H9 (cell line): ENCODE measurements around the gene SPACA5. TPM values are rescaled to one million over a fixed set of nuclear protein-coding genes. Genes with fewer than 3 reads are reported as not detected.
"Not testable (repeated sequence)": the region's sequence is repeated elsewhere in the genome, so short reads cannot be mapped to it uniquely, and the experiment has no call there.

Experiments used
- DNase-seq: peaks from one replicate; pipeline ENCODE4 v3.0.0-alpha.2; 2017
- H2AFZ ChIP-seq: one replicate; pipeline ENCODE4 v1.6.1; 2013; ENCODE audit warnings: mild to moderate bottlenecking, low read length, control low read depth, moderate library complexity
- H2AK5ac ChIP-seq: 2 replicates; pipeline ENCODE4 v1.6.1; 2013; ENCODE audit warnings: low read length, control low read depth, mixed read lengths; ENCODE audit not compliant: insufficient read length
- H2BK120ac ChIP-seq: one replicate; pipeline ENCODE4 v1.6.1; 2013; ENCODE audit warnings: low read depth, mild to moderate bottlenecking, low read length, control low read depth, inconsistent platforms; ENCODE audit not compliant: poor library complexity, severe bottlenecking
- H2BK12ac ChIP-seq: 2 replicates; pipeline ENCODE4 v1.6.1; 2013; ENCODE audit warnings: low read length, control low read depth, mixed read lengths, low read depth; ENCODE audit not compliant: insufficient read length
- H2BK15ac ChIP-seq: 2 replicates; pipeline ENCODE4 v1.6.1; 2013; ENCODE audit warnings: low read depth, low read length, control low read depth
- H2BK20ac ChIP-seq: one replicate; pipeline ENCODE4 v1.6.1; 2013; ENCODE audit warnings: low read depth, mild to moderate bottlenecking, low read length, control low read depth, inconsistent platforms; ENCODE audit not compliant: poor library complexity, severe bottlenecking
- H2BK5ac ChIP-seq: 2 replicates; pipeline ENCODE4 v1.6.1; 2013; ENCODE audit warnings: low read length, control low read depth, mixed read lengths; ENCODE audit not compliant: insufficient read length
- H3K14ac ChIP-seq: 2 replicates; pipeline ENCODE4 v1.6.1; 2013; ENCODE audit warnings: low read length, control low read depth; ENCODE audit not compliant: insufficient read depth
- H3K18ac ChIP-seq: 2 replicates; pipeline ENCODE4 v1.6.1; 2013; ENCODE audit warnings: low read depth, mild to moderate bottlenecking, mixed read lengths, low read length, control low read depth; ENCODE audit not compliant: insufficient read length
- H3K23ac ChIP-seq: 2 replicates; pipeline ENCODE4 v1.6.1; 2013; ENCODE audit warnings: low read length, control low read depth, mixed read lengths, low read depth; ENCODE audit not compliant: insufficient read length
- H3K23me2 ChIP-seq: 2 replicates; pipeline ENCODE4 v1.6.1; 2013; ENCODE audit warnings: low read depth, mild to moderate bottlenecking, mixed read lengths, low read length, control low read depth; ENCODE audit not compliant: insufficient read length, poor library complexity, severe bottlenecking
- H3K27ac ChIP-seq: 2 replicates; pipeline ENCODE4 v1.5.1; 2013; ENCODE audit warnings: low read length, control low read depth, mixed read lengths, low read depth; ENCODE audit not compliant: insufficient read length
- H3K27me3 ChIP-seq: 2 replicates; pipeline ENCODE4 v1.6.1; 2013; ENCODE audit warnings: low read length, control low read depth, inconsistent platforms; ENCODE audit not compliant: insufficient read depth
- H3K4ac ChIP-seq: 2 replicates; pipeline ENCODE4 v1.6.1; 2013; ENCODE audit warnings: low read depth, mild to moderate bottlenecking, control low read depth, inconsistent platforms, low read length, moderate library complexity
- H3K4me1 ChIP-seq: 2 replicates; pipeline ENCODE4 v1.6.1; 2013; ENCODE audit warnings: low read length, control low read depth, inconsistent platforms; ENCODE audit not compliant: insufficient read depth
- H3K4me2 ChIP-seq: 2 replicates; pipeline ENCODE4 v1.6.1; 2013; ENCODE audit warnings: low read length, control low read depth, mixed read lengths; ENCODE audit not compliant: insufficient read length, insufficient read depth
- H3K56ac ChIP-seq: 2 replicates; pipeline ENCODE4 v1.6.1; 2013; ENCODE audit warnings: low read depth, mild to moderate bottlenecking, mixed read lengths, low read length, control low read depth; ENCODE audit not compliant: insufficient read length
- H3K79me1 ChIP-seq: 2 replicates; pipeline ENCODE4 v1.6.1; 2013; ENCODE audit warnings: low read depth, mild to moderate bottlenecking, moderate library complexity, low read length, control low read depth, inconsistent platforms; ENCODE audit not compliant: insufficient read depth, poor library complexity, severe bottlenecking
- H3K79me2 ChIP-seq: 2 replicates; pipeline ENCODE4 v1.6.1; 2013; ENCODE audit warnings: low read length, control low read depth, inconsistent platforms; ENCODE audit not compliant: insufficient read depth
- H3K9ac ChIP-seq: 2 replicates; pipeline ENCODE4 v1.6.1; 2013; ENCODE audit warnings: low read length, control low read depth, mixed read lengths; ENCODE audit not compliant: insufficient read length; ENCODE audit errors: extremely low read depth
- H3K9me3 ChIP-seq: one replicate; pipeline ENCODE4 v1.6.1; 2013; ENCODE audit warnings: low read depth, low read length, inconsistent platforms; ENCODE audit not compliant: control insufficient read depth
- H3T11ph ChIP-seq: one replicate; pipeline ENCODE4 v1.6.1; 2013; ENCODE audit warnings: mild to moderate bottlenecking, low read length, control low read depth, inconsistent platforms
- H4K20me1 ChIP-seq: one replicate; pipeline ENCODE4 v1.6.1; 2013; ENCODE audit not compliant: control insufficient read depth, insufficient read length, insufficient read depth
- H4K5ac ChIP-seq: 2 replicates; pipeline ENCODE4 v1.6.1; 2013; ENCODE audit warnings: low read depth, mild to moderate bottlenecking, mixed read lengths, low read length, control low read depth; ENCODE audit not compliant: insufficient read length
- H4K8ac ChIP-seq: replicated peaks from 2 replicates; pipeline ENCODE4 v1.6.1; 2013; ENCODE audit warnings: low read length, control low read depth, mixed read lengths, low read depth; ENCODE audit not compliant: insufficient read length
- H4K91ac ChIP-seq: 2 replicates; pipeline ENCODE4 v1.6.1; 2013; ENCODE audit warnings: low read depth, mild to moderate bottlenecking, moderate library complexity, mixed read lengths, low read length, control low read depth; ENCODE audit not compliant: insufficient read length
- H3K27ac Mint-ChIP-seq, 3 experiments: 2 replicates in 2 of 3; 3 replicates in 1 of 3; pipeline ENCODE4 v1.8.0; 2020 to 2021; ENCODE audit warnings: mixed read lengths in 3 of 3, mild to moderate bottlenecking in 1 of 3, moderate library complexity in 1 of 3
- H3K27me3 Mint-ChIP-seq: 2 replicates; pipeline ENCODE4 v1.8.0; 2021; ENCODE audit warnings: low read depth, mild to moderate bottlenecking, moderate library complexity, mixed read lengths
- H3K36me3 Mint-ChIP-seq, 3 experiments: 2 replicates in 2 of 3; 3 replicates in 1 of 3; pipeline ENCODE4 v1.8.0; 2020 to 2021; ENCODE audit warnings: low read depth in 3 of 3, mixed read lengths in 3 of 3; ENCODE audit not compliant: insufficient read depth in 1 of 3
- H3K4me1 Mint-ChIP-seq, 2 experiments: 2 replicates each; pipeline ENCODE4 v1.8.0; 2020; ENCODE audit warnings: mixed read lengths in 2 of 2
- H3K4me3 Mint-ChIP-seq, 2 experiments: 2 replicates in 1 of 2; 3 replicates in 1 of 2; pipeline ENCODE4 v1.8.0; 2020 to 2021; ENCODE audit warnings: mild to moderate bottlenecking in 2 of 2, mixed read lengths in 2 of 2, moderate library complexity in 1 of 2
- H3K9me3 Mint-ChIP-seq, 2 experiments: 2 replicates in 1 of 2; 3 replicates in 1 of 2; pipeline ENCODE4 v1.8.0; 2020; ENCODE audit warnings: mild to moderate bottlenecking in 2 of 2, mixed read lengths in 2 of 2, moderate library complexity in 1 of 2
- WGBS: extraction: QIAGEN DNeasy Blood & Tissue Kit; methylation state at CpG from one replicate; pipeline ENCODE4 v1.1.7; 2013; ENCODE audit warnings: missing lambda C conversion rate, low lambda C conversion rate, mixed read lengths; ENCODE audit not compliant: insufficient read length; ENCODE audit errors: extremely low coverage; 5-methylcytosine and 5-hydroxymethylcytosine counted together
- total RNA-seq: library from RNA; stranded (reverse); gene quantifications from 2 replicates; pipeline ENCODE4 v1.2.1, GENCODE V29; 2021
- TF ChIP-seq, protein P1 (sequence below): fragments of 200-600 bp; sonication (generic); conservative IDR thresholded peaks from 3 replicates; pipeline ENCODE4 v1.8.0; 2021; ENCODE audit warnings: antibody characterized with exemption, mild to moderate bottlenecking

SPACA5 gene
- total RNA-seq, 1 experiment from 2014 or later: not detected

DNA sequence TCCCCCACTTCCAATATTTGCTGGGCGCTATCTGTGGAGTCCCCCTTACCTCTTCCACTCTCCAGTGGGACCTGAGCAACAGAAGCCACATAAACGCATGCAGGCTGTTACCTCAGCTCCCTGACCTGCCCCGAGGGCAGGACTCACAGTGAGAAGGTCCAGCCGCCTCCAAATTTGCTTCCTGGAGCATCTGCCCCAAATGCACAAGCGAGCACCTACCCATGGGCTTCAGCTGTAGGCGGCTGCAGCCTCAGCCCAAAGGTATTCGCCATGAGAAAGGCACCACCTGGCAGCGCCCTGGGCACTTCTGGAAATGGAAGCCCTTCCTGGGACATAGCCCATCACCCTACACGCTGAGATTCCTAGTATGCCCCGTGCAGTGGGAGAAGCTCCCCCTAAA lies 23.4 kb downstream of the SPACA5 start:
- peaks cover 2% of the 10 kb centered on the region for H3K27me3 Mint-ChIP-seq
- no CpG with 5 or more reads among the region's 10 CpGs for WGBS

DNA sequence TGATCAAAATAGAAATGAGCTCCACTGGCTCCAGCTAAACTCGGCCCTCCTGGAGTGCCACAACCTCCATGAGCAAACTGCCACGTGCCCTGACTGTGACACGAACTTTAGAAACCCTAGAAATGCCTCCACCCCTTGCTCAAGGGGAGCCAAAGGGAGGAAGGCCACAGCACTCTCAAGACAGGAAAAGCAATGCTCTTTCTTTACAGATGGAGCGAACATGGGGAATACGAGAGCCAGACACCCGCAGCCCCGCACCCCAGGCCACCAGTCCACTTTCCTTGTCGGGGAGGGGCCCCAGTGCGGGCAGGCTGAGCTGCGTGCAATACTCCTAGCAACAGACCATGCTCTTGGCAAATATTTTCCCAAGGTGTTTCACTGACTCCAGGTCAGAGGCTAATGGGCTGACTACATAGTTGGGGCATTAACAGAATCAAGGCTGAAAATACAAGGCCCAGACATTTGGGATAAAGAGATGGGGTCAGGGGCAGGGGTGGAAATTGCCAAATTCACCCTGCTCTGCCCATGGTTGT lies 23.9 kb downstream of the SPACA5 start:
- H4K91ac ChIP-seq, H3K23me2 ChIP-seq, H3K27ac Mint-ChIP-seq, H3K9ac ChIP-seq, DNase-seq, H3K18ac ChIP-seq, H2BK5ac ChIP-seq, H2BK20ac ChIP-seq, H3K23ac ChIP-seq, H3K36me3 Mint-ChIP-seq, H3K27me3 ChIP-seq, H4K5ac ChIP-seq, H3K56ac ChIP-seq, H2BK12ac ChIP-seq, H3K27me3 Mint-ChIP-seq, H4K8ac ChIP-seq, H4K20me1 ChIP-seq, H3K4ac ChIP-seq, H2AK5ac ChIP-seq, H3K4me1 Mint-ChIP-seq, H3K79me2 ChIP-seq, H3K4me2 ChIP-seq, H3K27ac ChIP-seq, H3K14ac ChIP-seq, H3K4me3 Mint-ChIP-seq, H2BK15ac ChIP-seq, H3T11ph ChIP-seq, H2BK120ac ChIP-seq, H3K79me1 ChIP-seq, H3K4me1 ChIP-seq, H2AFZ ChIP-seq: not testable (repeated sequence)
- peaks cover 66 to 67% of the 10 kb centered on the region in 2 experiments for H3K9me3 Mint-ChIP-seq
- H3K9me3 ChIP-seq: peaks cover 48% of the 10 kb centered on the region
- WGBS: no CpG with 5 or more reads among the region's 10 CpGs

More for the DNA sequence above, 23.4 kb downstream of the SPACA5 start:
- no peaks in the 10 kb centered on the region for H3K79me1 ChIP-seq
- no peak overlapping the region for H2BK15ac ChIP-seq
- no peak overlapping the region for H4K91ac ChIP-seq
- H3K23me2 ChIP-seq: no peaks in the 10 kb centered on the region
- peaks cover 46% of the 10 kb centered on the region for H3K9me3 ChIP-seq
- no peak overlapping the region for H2AK5ac ChIP-seq
- Mint-ChIP-seq H3K36me3 (peaks cover 0 to 8% (median 6%) of the 10 kb centered on the region in 3 experiments; a peak in 4 of 7 replicates), H3K4me3 (no peak overlapping the region), H3K4me1 (peaks cover 4 to 7% of the 10 kb centered on the region in 2 experiments), H3K27ac (no peak overlapping the region), H3K9me3 (peaks cover 66 to 68% of the 10 kb centered on the region in 2 experiments)
- H4K5ac ChIP-seq: no peak overlapping the region
- H3K27me3 ChIP-seq: no peaks in the 10 kb centered on the region
- H3K56ac ChIP-seq: no peak overlapping the region
- no peaks in the 10 kb centered on the region for H4K20me1 ChIP-seq
- no peak for DNase-seq
- no peak overlapping the region for H4K8ac ChIP-seq
- no peaks in the 10 kb centered on the region for H3K79me2 ChIP-seq
- TF ChIP-seq, protein P1, sequence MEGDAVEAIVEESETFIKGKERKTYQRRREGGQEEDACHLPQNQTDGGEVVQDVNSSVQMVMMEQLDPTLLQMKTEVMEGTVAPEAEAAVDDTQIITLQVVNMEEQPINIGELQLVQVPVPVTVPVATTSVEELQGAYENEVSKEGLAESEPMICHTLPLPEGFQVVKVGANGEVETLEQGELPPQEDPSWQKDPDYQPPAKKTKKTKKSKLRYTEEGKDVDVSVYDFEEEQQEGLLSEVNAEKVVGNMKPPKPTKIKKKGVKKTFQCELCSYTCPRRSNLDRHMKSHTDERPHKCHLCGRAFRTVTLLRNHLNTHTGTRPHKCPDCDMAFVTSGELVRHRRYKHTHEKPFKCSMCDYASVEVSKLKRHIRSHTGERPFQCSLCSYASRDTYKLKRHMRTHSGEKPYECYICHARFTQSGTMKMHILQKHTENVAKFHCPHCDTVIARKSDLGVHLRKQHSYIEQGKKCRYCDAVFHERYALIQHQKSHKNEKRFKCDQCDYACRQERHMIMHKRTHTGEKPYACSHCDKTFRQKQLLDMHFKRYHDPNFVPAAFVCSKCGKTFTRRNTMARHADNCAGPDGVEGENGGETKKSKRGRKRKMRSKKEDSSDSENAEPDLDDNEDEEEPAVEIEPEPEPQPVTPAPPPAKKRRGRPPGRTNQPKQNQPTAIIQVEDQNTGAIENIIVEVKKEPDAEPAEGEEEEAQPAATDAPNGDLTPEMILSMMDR: no peak
- H2BK120ac ChIP-seq: no peak overlapping the region
- no peak overlapping the region for H3K4ac ChIP-seq
- H3T11ph ChIP-seq: no peak overlapping the region
- H3K23ac ChIP-seq: no peak overlapping the region
- no peak overlapping the region for H2BK5ac ChIP-seq
- no peak overlapping the region for H2BK20ac ChIP-seq
- H3K4me2 ChIP-seq: no peak overlapping the region
- no peak overlapping the region for H3K14ac ChIP-seq
- H3K27ac ChIP-seq: no peak overlapping the region
- H3K18ac ChIP-seq: no peak overlapping the region
- no peak overlapping the region for H2AFZ ChIP-seq
- H3K9ac ChIP-seq: no peak overlapping the region
- no peaks in the 10 kb centered on the region for H3K4me1 ChIP-seq
- H2BK12ac ChIP-seq: no peak overlapping the region
